Fibroblast of skin of left quadriceps (primary cell): Measurements from ENCODE around the gene RNLS.

ENCODE experiments used
- DNase-seq, 2 experiments: peaks; one replicate each; pipeline ENCODE4 v3.0.0-alpha.2; 2013; ENCODE audit warnings: low read depth in 2 of 2

Gene RNLS

DNA sequence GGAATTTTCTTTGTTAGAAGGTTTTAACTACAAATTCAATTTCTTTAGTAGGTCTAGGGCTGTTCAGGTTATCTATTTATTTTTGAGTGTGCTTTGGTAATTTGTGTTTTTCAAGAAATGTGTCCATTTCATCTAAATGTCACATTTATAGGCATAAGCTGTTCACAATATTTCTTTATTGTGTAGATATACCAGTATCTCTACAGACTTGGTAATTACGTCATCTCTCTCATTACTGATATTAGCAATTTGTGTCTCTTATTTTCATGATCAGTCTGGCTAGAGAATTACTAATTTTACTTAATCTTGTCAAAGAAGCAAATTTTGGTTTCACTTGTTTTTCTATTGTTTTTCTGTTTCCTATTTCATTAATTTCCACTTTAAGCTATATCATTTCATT, 152.0 kb downstream of the RNLS start:
- DNase-seq = no peak

DNA sequence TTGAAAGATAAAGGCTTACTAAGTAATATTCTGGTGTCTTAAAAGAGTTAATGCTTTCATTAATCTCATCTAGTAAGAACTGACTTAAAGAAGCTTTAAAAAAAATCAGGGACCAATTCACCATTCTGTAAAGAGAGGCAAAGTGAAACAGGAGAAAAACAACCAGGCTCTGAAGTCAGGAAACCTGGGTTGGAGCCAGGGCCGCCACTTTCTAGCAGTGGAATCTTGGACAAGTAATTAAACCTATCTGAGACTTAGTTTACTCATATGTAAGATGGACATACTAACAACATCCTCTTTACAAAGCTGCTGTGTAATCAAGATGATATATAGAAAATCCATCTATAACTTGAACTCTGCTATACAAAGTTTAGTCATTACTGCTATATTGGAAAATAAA, 154.1 kb downstream of the RNLS start:
- no peak for DNase-seq

DNA sequence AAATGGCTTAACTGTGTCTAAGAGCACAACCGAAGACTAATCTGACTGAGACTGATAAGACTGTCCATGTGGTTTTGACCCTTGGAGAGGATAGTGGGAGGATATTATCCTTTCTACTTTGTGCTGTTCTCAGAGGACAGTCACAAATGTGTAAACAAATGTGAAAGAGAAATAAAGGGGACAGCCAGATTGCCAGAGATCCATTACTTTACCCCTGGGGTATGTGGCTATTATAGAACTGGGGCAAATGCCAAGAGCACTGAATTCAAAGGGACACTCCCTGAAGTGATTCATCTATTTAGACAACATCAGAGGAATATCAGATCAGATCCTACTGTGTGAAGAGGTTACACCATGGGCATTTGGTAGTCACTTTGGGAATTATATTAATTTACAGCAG, 154.7 kb downstream of the RNLS start:
- no peak for DNase-seq

DNA sequence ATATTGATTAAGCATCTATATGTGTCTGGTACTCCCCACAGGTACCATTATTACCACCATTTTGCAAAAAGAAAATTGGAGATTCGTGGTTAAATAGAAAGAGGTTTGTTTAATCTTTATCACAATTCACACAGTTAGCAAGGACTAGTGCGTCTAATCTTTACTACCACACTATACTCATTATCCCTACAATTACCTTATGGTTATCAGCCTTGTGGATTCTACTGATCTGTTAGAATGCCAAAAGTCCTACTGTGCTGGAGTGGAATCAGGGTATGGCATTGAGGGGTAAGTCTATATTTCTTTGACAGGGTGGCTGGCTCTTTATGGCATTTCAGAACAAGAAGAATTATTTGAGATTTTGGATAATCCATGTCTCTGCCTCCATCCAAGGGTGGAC, 156.1 kb downstream of the RNLS start:
- DNase-seq = no peak

DNA sequence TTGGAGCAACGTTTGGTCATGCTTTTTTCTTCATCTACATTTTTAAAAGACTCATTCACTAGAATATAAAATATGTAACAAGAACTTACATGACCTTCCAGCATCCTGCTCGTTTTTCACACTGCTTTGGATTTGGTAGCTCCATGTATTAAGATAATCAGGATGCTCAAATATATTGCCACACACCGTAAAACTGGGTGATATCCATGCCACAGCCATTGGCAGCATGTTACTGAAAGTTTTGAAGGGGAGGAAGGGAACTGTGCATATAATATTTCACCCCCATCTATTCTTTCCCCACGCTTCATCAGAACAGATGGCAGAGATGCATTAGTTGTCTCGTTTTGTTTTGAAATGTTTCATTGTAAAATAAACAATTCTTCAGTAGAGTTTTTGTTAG, 158.2 kb downstream of the RNLS start:
- DNase-seq = no peak

DNA sequence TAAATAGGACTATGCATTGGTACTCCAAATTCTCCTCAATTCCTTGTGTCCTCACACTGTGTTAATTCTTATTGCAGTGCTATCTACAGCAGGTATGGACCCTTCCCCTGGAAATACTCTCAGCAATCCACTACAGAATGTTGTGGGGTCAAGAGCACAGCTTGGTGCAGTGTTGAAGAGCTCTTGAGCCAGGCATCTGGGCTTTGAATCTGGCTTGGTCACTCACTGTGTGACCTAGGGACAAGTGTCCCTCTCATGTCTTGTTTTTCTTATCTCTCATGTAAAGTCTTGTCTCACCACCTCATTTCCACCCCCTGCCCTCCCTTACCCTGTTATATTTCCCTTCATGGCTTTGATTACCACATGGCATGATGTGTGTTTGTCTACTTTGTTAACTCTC, 159.4 kb downstream of the RNLS start:
- no peak for DNase-seq

DNA sequence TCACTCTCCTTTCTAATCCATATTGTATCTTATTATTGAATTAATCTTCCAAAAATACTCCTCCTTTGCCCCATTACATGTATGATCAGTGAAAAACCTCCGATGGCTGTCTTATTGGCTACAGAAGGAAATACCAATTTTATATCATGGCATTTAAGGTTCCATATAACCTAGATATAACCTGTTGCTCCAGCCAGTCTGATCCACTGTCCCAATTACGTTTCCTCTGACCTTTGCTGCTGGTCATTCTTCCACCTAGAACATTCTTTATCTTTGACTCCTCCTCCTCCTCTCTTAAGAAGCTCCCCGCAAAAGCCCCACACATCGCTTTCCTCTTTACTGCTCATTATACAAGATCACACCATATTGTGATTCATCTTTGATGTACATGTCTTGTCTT, 161.5 kb downstream of the RNLS start:
- DNase-seq = no peak

DNA sequence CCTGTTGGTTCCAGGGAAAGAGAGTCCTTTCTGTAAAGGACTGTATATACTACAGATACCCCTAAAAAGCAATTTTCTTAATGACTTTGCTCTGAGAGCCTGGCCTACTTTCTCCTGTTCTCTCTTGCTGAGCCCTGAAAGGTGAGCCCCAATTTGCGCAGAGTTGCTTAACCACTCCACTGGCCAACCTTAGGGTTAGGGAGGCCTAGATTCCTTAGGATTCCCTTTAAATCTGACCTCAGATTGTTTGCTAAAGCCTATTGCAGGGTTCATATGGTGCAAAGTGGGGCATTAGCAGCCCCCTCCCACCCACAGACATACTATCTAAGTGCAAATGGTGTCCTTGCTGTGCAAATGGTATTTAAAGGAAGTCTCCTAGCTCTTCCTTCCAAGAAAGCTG, 164.2 kb downstream of the RNLS start:
- no peak for DNase-seq

DNA sequence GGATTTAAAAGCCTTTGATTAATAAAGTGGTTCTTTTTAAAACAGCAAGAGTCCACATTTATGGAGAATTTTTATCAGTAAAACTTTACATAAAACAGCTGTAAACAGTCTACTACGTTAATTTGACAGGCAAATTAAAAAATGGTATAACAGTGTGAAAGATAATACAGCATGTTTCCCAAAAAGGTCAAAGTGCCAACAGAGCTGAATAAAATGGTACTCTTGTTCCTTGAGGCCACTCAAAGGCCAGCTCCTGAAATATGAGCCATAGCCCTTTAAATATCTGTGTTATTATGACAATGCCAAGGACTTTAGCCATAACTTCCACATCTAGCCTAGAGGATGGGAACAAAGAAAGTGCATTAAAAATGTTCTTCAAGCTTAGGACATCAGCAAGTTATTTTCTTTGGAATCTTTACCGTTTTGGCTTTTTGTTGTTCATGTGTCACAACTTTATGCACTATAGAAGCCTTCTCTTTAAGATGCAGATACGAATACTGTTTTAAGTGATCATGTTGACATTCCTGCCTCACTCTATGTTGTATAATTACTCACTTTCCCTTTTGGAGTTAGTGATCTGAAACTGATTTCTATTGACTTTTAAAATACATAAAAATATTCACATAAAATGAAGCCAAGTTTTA, 165.6 kb downstream of the RNLS start:
- DNase-seq = no peak

DNA sequence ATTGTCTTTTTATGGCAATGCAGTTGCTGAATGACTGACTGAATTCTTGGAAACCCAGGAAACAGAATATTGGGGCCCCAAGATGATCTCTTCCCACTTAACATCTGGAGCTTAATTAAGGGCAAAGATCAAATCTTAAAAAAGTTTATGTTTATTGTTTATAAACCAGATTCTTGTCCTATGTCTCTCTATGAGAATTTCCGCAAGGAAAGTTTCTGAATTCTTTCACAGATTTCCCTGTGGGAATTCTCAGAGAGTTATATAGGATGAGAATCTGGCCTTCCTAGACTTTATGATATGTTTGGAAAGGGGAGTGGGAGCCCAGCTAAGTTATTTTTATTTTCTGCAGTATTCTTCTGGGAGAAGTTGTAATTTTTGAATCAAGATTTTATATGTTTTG, 166.3 kb downstream of the RNLS start:
- DNase-seq = no peak

DNA sequence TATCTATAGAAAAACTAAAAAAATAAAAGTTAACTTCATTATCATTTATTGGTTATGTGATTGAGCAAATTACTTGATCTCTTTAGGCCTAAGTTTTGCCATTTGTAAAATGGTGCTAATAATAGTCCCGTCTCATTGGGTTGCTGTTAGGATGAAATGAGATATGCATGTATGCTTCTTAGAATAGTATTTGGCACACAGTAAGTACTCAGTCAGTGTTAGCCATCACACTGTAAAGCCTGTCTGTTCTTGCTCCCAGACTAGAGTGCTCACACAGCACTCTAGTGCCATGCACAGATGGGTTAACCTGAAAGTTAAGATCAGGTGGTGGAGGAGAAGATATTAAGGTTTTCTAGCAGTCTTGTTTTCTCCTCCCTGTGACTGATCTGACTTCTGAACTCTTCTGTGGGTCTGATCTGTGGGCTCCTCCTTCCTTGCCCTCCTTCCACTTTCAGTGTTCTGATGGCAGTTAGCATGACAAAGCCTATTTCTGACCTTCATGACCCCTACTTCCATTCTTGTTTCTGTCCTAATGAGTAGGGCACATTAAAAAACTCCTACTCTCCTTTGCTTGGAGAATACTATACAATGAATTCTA, 167.5 kb downstream of the RNLS start:
- DNase-seq = no peak

DNA sequence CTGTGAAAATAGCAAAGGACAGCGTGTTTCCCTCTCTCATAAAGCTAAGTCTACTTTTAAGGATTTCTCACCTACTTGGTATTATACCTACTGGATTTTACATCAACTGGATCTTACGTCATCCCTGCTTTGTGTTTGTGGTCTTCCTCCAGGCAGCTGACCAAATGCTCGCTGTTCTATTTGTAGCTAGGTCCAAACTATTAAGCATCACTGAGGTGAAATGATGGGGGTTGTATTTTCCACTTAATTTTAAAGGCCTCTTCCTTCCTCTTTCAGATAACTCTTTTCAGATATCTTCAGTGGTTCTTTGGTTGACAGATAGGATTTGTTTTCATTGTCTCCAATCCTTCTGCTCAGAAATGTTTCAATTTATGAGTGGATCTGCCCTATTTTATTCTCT, 169.7 kb downstream of the RNLS start:
- no peak for DNase-seq

DNA sequence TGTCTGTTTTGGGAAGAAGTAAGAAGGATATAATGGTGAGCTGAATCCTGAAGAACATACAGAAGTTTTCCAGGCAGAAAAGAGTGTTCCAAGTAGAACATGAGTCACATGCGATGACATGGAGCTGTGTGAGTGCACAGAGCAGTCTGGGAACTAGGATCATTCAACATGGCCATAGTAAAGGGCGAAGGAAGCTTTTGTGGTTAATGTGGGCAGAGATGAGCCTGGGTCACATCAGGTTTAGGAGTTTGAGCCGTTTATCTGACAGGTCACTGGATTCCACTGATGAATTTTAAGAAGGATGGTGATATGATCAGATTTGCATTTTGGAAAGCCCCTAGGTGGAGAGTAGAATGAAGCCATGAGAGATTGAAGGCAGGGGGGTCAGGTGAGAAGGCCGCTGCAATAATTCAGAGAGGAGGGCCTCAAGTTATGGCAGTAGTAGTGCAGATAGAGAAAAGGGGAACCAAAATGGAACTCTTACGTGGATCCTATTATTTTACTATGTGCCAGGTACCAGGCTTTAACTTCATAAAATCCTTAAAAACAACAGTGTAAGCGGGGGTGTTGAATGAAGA, 171.3 kb downstream of the RNLS start:
- no peak for DNase-seq

DNA sequence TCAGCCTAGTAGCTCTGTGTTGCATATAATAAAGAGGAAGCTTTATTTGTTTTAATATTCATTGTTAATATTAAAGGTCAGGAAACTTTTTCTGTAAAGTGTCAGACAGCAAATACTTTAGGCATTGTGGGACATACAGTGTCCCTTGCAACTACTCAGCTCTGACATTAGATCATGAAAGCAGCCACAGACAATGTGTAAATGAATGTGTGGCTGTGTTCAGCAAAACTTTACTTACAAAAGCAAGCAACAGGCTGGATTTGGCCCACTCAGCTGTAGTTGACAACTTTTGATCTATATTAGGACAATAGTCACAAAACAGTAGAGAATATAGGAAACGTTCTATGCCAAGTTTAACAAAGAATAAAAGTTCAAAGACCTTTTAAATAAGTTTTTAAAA, 173.3 kb downstream of the RNLS start:
- no peak for DNase-seq

DNA sequence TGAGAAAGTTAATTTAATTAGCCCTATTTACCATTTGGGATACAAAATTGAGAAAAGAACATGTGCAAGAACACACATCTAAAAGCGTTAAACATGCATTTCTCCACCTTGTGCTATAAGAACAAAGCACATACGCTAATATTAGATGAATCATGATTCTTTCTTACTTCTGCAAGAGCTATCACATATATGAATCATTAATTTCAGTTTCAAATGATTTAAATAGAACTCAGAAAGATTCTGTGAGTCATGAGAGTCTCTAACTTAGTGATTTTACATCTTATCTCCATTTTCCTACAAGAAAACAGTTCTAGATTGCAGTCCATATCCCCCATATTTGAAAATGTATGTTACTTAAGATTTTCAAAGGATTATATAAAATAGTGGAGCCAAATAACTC, 173.9 kb downstream of the RNLS start:
- DNase-seq = no peak

DNA sequence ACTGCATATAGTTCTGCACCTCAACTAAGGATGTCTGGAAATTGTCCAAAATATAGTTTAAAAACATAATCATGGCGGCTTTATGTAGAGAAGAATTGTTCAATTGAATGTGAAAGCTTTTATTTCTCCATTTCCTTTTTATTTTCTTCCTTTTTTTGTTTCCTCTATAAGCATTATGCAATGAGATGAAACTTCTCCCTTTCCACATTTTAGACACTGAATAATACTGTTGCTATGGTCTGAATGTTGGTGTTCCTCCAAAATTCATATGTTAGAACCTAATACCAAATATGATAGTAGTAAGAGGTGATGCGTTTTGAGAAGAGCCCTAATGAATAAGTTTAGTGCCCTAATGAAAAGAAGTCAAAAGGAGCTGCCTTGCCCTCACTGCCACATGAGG, 175.0 kb downstream of the RNLS start:
- DNase-seq = no peak

DNA sequence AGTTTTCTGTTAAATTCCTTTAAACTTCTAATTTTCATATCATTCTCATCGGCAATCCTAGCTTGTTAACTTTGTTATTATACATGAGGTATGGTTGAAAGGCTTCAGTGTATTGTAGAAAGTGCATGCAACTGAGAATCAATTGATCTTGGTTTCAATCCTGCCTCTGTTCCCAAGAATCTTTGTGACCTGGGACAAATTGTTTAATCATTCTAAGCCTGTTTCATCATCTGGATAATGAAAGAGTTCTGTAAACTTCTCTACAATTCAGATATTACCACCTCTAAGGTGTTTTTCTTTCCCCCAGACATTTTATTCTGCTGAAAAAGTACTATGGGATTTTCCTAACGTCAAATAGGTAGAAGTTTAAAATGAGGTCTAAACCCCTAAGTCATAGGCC, 179.0 kb downstream of the RNLS start:
- no peak for DNase-seq

DNA sequence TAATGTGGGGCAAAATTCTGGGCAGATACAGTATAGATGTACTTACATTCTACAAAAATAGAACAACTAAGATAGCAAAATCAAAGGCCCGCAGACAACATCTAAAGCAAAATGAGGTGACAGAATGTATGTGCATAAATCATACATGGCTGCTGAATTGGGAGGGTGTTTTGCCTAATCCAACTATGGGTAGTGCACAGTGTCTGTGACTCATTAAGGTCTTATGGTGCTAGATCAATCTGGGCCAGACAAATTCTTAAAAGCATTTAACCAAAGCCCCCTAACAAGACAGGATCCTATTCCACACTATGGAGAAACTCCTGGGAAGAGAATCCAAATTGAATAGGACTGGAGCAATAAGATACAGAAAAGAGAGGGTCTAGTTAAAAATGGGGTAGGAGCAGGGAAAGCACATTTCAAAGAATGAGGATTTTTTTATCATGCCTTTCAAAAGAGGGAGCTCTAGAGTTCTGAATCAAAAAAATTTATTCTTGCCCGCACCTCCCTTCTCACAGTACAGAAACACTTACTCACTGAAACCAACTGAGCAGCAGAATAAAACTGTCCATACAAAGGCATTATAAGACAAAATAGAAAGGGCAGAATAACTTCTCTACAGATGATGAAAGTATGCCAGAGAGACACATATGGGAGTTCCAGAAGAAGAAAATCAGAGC, 181.3 kb downstream of the RNLS start:
- no peak for DNase-seq

DNA sequence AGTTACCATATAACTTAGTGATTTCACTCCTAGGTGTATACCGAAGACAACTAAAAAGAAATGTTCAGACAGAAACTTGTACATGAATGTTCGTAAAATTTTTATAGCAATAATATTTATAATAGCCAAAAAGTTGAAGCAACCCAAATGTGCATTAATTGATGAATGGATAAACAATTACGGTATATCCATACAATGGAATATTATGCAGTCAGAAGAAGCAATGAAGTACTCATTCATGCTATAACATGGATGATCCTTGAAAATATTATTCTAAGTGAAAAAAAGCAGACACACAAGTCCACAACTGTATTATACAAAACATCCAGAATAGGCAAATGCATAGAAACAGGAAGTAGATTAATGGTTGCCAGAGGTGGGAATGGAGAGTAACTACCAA, 183.9 kb downstream of the RNLS start:
- DNase-seq = no peak

DNA sequence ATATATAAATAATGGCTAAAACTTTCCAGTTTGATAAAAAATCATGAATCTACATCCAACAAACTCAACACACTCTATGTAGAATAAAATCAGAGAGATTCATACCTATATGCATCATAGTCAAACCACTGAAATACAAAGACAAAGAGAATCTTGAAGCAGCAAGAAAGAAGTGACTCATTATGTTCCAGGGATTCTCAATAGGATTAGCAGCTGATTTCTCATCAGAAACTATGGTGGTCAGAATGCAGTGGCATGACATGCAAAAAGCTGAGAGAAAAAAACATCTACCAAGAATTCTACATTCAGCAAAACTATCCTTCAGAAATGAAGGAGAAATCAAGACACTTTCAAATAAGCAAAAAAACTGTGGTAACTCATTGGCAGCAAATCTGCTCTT, 187.4 kb downstream of the RNLS start:
- DNase-seq = no peak

DNA sequence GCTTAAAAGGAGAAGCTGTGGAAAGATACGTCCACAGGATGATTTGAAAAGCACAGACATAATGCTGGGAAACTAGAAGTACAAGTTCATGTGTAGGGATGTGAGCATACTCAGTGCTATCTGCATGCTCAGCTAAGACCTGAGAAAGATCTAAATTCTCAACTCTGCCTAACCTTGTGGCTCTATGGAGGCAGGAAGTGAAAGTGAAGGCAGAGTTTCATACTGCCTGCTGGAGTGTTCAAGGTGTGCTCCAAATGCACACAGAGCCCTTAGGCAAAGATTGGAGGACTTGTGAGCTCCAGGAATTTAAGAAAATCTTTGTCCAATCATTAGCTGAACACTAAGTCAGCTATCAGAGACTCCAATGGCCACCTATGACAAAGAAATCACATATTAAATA, 190.9 kb downstream of the RNLS start:
- DNase-seq = no peak

DNA sequence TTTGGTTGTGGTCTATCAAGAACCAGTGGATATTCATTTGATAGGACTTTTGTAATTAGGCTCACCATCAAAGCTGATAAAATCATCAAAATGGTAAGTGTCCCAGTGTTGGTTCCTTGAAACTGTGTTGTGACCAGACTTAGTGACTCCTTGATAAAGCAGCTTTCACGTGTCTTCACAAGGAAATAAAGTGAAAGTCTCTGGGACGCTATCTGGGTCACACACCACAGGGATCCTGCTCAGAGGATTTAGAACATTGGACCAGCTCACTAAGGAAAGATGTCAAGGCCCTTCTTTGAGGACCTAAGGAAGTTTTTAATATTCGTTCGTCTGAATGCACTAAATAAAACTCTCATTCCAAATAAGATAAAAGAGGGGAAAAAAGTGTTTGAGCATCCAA, 193.1 kb downstream of the RNLS start:
- no peak for DNase-seq

DNA sequence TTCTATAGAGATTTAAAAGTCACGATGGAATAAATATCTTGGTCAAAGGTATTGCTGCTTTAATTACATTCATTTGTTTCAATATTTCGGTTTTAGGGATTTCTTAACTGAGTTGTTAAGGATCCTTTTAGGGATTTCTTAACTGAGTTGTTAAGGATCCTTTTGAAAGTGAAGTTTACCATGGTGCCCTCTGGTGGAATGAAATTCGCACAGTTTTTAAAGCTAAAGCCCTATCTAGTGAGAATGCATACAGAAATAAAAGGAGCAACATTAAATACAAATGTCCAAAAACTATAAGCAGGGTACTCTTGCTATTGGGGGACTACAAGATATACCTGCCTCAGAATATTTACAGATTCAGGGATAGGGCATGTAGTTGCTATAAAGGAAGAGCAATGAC, 193.7 kb downstream of the RNLS start:
- peak in 1 of 2 experiments; percentile 40 for DNase-seq
